Activated CD8-positive, alpha-beta memory T cell treated with anti-CD3 and anti-CD28 coated beads for 4 hours (primary cell): ENCODE data around the gene AFAP1.

Experiments used
- DNase-seq, 2 donors: peaks; one replicate each; pipeline ENCODE4 v3.0.0-alpha.2; 2020; ENCODE audit warnings: low read depth in 2 of 2

AFAP1 gene

DNA sequence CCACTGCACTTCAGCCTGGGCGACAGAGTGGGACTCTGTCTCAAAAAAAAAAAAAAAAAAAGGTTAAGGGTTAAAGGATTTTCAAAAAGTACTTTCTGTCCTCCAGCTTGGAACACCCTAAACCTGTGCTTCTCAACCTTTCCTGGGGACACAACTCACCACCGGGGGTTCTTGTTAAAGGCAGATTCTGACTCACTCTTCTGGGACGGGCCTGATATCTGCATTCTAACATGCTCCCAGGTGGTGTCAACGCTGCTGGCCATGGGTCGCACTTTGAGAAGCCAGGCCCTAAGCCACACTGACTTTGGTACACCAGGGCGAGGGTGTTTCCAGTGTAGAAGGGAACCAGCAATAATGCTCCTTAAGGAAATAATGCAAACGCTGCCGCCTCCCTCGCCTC lies 46.1 kb downstream of the AFAP1 start:
- DNase-seq = no peak

DNA sequence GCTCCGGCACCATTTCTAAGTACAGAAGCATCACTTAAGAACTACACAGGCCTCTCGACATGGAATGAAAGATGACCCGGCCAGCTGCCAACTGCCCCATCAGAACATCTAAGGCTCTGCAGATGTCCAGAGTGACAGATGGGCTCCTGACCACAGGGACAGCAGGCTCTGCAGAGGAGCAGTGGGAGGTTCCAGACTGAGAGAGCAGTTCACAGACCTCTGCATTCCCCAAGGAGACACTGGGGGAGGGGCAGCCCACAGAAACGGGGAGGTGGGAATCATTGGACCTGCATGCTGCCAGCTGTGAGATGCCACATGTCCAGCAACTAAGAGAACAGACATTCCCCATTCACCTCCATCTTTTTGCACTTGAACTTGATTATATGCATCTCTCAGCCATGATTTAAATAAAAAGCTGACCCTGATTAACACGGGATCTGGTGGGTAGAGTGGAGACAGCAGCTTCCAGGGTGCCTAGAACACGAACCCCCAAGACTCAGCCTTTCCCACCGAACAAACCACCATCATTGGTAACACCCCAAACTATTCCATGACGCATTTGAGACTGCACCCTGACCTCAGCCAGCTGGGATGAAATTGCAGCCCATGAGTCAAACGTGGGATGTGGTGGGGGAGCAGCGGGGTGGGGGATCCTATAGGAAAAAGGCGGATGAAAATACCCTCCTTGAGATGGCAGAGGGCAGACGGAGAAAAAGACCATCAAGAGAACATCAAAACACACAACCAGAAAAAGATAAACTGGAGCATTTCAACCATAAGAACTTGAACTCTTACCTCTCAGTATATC lies 47.2 kb downstream of the AFAP1 start:
- DNase-seq = no peak

DNA sequence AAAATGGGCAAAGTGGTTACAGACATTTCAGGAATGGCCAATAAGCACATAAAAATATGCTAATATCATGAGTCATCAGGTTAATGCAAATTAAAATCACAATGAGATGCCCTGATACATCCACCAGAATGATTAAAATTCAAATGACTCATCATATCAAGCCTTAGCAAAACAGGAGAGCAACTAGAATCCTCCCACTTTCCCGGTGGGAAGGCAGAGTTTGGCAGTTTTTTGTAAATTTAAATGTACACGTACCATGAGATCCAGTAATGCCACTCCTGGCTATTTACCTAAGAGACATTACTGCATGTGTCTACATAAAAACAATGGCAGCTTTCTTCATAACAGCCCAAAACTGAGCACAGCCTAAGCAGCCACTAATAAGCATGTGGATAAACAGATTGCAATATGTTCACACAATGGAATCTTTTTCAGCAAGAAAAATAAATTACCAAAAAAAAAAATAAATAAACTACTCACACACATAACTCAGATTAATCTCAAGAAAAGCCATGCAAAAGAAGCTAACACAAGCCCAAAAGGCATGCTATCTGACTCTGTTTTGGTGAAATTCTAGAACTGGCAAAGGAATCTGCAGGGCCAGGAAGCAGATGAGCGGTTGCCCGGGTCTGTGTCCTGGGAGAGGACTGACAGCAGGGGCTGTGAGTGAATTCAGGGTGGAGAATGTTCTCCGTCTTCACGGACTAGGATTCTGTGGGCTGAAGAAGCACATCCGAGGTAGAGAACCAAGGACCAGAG lies 48.8 kb downstream of the AFAP1 start:
- no peak for DNase-seq

DNA sequence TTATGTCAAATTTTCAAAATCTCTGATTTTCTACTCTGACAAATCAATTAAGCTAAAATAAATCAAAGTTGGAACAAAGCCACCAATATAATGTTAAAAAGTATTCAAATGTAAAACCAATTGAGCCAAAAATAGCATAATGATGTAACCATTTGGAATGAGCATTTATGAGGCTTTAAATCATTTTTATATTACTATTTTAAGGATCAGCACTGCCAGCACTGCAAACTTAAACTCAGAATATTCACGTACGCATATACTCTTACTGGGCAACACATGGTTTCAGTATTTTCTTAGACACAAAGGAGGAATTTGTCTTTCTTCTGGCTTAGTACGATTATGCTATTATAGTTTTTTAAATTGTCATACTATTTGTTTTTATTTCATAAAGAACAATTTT lies 52.2 kb downstream of the AFAP1 start:
- DNase-seq = no peak

DNA sequence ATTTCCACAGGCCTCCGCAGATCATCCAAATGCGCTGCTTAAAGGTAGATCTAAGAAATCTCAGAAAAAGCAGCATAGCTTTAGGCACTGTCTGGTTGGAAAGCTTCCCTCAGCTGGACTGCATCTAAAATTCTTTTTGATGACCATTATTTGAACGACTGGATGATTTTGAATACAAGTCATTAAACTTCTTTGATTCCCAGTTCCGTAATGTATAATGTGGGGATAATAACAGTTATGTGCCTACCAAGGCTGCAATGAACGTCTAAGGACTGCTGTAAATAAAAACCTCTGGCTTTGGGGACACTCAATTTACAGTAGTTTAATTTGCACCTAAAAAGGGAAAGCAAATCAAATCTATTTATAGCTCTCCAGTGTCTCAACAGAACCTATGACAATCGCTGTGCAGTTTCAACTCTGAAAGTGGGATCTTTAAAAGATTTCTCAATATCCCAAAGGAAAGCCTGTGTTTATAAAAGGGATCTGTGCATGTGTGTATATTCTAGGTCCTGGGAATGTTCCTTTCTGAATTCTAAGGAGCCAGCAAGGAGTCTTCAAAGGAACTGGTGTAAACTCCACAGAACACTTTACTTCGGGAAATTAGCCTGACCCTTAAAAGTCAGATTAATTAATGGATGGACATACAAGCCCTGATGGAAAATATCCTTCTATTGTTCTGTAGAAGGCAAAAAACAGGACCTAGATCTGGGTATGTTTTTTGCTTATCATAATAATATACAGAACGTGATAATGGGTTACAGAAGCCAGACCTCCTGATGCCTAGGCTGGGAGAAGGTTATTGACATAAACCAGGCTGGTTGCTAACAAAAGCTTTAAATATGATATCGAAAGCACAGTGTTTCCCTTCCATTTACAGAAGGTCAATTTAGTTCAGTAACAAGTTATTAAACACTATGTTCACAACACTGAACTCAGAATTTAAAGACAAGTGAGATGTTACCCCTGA lies 53.4 kb downstream of the AFAP1 start:
- DNase-seq = no peak

DNA sequence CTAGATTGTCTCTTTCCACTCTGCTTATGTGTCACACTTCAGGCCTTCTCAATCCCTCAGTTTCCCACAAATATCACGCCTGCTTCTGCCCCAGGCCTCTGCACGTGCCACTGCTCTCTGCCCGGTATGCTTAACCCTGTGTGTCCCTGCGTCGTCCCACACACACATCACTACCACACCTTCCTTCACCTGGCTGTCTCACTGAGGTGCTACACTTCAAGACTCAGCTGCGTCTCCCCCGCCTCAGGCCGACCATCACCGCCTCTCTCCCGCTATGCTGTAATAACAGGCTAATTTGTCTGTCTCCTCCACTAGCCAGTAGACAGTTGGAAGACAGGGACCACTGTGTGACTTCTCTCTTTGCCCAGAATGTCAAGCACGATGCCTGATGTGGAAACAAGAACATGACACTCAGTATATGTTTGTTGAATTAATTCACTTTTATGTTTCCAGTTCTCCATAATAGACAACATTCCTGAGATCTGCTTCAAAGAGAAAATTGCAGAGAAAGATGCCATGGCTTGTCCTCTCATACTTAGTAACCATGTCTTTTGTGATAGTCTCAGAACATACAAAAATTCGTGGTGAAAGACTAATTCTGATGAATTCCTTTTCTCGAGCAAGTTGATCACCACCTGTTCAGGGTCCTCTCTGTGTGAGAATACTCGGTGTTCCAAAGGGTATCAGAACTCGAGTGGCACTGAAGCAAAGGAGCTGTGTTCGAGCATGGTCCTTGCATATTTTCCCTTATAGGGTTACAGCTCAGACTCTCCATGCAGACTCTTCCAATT lies 54.2 kb downstream of the AFAP1 start:
- no peak for DNase-seq

DNA sequence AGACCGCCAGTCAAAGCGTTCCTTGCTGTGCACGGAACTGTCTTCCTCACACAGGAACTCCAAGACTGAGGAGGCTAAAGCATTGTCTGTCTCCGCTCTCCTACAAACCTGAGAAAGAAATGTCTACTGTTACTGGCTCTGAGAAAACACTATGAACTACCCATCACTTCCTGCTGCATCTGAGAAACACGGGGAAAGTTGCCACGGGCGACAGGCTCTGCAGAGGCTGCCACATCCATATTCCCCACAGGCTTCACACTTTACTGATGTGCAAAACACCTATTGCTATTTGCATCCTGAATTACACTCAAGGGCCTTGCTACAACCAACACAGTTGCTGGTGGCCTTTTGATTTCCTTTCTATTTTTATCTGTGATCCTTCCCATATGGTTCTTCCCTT lies 59.0 kb downstream of the AFAP1 start:
- no peak for DNase-seq

DNA sequence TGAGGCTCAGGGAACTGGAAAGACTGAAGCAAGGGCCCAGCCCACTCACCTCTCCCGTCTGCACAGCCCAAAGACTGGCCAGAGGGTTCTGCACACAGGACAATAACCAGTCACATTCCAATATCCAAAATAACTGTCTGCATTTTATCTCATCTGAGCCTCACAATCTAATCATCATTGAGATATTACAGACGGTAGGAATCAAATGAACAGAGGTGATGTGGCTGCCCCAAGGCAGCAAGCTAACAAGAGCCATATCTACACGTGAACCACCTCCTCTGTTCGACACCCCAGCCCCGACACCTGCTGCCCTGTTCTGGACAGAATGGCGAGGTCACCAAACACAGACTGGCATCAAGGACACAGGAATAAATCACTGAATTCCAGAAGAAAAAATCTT lies 60.5 kb downstream of the AFAP1 start:
- DNase-seq = no peak

DNA sequence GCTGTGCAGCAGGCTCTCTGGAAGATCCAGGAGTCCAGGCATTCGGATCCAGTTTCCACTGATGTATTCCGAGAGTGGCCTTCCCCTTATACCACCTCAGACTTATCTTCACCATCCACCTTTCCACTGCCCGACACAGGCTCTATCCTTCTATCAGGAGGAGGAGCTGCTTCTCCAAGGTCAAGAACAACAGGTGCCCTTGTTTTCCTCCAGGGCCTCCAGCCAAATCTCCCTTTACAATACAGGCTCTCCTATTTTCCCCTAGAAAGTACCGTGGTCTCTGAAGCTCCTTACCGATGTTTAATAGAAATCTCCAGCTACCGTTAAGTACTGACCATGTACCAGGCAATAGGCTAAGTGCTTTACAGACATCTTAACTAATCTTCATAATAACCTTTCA lies 61.3 kb downstream of the AFAP1 start:
- DNase-seq = no peak

DNA sequence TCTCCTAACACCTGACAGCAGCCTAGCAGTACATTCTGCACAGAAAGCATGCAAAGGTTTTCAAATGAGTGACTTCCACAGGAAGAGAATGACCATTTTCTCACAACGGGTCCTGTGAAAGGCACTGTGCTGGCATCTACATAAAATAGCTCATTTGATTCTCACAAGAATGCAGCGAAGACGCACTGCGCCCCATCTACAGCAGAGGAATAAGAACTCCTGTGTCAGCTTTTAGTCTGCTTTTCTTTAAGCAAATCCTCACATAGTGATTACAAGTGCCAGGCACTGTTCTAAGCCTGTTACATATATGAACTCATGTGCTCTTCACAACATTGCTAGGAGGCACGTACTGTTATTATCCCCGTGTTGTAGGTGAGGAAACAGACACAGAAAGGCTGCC lies 62.5 kb downstream of the AFAP1 start:
- no peak for DNase-seq

DNA sequence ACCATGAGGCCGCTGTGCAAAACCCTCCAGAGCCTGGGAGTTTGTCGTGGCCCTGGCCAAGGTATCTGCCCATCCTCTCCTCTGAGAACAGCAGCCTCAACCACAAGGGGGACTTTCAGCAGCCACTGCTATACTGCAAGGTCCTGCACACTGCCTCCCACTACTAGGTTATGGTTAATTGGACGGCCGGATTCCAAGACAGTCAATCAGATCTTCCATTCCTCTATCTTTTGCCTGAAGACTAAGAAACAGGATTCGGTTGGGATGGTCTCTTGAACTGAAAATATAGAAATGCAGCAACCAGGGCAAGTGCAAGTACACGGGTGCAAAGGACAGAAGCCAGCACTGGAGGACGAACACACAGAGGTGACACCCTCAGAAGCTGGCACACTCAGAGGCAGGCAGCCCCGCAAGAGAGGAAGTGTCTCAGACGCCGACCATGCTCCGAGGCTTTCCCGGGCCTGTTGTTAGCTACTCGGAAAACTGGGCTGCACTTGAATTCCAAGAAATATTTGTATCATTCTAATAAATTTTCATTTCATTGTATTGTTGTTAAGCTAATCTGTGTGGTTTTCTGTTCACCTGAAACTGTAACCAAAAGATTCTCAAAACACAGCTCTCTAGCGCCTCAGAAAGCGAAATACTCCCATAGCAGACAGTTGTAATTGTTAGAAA lies 63.3 kb downstream of the AFAP1 start:
- peak in 1 of 2 donors; percentile 27 for DNase-seq

DNA sequence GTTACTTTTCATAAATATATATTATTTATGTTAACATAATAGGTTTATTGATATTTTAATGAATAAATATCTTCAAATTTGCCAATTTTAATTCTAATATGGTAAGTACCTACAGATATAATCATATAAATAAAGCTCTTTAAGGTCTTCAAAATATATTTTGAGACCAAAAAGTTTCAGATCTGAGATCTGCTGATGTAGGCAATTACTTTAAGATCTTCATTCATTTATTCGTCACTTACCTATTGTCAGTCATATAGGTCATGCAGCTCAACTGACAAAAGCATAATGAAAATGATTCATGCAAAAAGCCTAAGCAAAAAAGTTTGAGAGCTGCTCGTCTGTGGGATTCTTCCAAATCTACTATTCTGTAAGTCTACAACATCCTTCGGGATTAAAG lies 64.8 kb downstream of the AFAP1 start:
- DNase-seq = no peak

DNA sequence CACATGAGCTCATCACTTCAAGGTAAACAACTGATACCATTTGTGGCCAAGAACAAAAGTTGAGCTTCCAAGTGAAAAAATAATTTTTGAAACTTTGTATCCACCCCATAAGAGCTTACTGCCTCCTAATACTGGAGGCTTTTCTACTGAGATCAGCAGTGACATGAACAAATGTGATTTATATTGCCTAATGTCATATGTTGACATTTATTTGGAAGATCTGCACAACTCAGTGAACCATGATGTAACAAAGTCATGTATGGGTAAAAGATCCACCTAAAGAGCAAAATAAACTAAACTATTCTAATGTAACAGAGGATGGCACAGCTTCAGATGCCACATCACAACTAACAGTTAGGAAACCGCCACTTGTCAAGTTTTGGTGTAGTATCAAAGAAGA lies 65.8 kb downstream of the AFAP1 start:
- DNase-seq = no peak

DNA sequence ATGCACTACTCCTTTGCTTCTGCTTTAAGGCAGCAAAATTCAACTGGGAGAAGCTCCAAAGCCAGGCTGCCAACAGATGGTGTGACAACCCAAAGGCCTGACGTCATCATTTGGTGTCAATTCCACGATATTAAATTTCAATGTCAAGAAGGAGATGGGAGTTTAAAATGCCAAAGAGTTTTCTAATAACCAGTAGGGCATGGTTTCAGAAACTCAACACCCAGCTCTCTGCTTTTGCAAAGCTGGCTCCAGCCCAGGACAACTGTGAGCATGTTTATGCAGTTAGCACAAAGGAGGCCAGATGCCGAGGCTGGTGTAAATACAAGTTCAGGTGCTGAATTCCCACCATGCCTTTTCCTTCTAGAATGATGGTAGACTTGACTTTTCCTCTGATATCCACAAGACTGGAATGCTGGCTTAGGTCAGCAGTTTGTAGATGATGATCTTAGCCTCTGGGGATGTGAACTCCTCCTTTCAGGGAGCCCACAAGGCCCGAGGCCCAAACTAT lies 67.3 kb downstream of the AFAP1 start:
- no peak for DNase-seq

DNA sequence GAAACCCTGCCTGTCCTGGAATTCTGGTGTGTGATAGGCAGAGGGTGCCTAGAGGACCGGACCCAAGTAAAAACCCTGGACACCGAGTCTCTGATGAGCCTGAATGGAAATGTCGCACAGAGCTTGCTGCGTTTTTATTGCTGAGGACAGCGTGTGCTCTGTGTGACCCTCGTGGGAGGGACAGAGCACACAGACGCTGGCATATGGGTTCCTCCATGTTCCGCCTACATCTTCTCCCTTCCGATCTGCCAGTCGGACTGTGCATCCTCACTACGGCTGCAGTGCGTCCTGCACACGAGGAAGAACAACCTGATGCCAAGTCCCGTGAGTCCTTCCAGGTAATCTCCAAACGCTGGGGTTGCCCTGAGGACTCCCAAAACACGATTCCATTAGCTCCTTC lies 68.3 kb downstream of the AFAP1 start:
- no peak for DNase-seq

DNA sequence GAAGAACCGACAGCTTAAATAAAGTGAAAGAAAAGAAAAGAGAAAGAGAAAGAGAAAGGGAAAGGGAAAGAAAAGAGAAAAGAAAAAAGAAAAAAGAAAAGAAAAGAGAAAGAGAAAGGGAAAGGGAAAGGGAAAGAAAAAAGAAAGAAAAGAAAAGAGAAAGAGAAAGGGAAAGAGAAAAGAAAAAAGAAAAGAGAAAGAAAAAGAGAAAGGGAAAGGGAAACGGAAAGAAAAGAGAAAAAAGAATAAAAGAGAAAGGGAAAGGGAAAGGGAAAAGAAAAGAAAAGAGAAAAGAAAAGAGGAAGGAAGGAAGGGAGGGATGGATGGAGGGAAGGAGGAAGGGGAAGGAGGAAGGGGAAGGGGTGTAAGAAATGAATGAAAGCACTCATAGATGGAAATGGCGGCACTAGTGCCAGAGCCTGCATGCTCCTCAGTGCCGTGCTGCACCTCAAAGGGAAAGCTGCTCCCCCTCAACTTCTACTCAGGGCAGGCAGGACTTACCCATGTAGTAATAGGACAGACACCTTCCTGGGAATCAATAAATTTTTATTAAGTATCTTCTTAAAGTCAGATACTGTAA lies 70.7 kb downstream of the AFAP1 start:
- DNase-seq = no peak

DNA sequence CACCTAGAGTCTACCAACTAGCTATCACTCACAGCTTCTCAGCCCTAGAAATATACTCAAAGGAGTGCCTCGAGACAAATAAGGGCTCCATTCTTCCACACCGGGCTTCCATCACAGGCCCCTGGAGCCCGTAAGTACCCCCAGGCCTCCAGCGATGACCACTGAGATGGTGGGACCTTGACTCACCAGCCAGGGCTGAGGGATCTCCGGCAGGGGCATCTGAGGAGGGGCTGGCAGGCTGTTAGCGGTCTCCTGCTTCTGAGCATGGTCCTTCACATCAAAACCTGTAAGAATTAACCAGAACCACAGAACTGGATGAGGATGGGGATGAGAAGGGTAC lies 71.3 kb downstream of the AFAP1 start:
- no peak for DNase-seq

DNA sequence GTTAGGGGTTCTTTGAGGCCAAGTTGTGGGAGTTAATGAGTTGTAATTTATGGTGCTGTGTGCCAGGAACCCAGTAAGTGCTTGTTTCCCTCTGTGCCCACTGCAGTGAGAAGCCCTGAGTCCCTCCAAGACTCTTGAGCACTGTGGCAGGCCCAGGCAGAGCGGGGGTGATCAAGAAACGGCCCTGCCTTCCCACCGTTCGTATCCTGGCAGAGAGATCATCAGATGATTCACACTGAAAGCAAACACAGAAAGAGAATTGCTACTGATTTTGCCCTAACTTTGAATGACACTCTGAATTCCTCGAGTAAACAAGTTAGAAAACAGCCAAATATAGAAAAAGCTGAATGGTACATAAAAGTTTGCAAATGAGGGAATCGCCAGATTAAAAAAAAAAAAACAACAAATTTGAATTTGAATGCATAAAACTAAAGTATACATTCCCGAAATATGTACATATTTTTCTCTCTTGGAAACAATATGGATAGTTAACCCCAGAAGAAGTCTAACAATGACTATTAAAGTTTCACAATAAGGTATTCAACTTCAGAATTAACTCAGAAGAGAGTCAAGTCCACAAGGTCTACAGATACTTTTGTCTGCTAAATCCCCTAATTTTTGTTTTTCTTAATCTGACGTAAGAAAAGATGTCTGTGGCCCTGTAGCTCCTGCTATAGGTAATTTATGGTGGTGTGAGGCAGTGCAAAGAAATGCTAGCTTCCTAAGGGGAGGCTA lies 71.8 kb downstream of the AFAP1 start:
- no peak for DNase-seq

DNA sequence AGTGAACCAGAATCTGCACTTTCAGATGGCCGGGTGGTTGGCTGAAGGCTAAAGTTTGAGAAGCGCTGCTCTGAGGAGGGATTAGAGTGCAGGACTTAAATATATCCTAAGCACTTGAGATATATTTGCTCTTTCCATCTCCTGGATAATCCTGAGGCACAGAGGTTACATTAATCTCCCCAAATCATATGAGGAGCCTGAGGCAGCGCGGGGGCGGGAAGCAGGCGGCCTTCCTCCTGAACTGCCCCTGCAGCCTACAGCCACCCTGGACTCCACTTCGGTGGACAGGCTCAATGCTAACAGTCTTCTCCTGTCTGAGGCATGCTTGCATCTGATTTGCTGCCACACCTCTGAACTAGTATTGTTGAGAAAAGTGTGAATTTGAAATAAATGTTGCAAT lies 72.5 kb downstream of the AFAP1 start:
- DNase-seq = no peak

DNA sequence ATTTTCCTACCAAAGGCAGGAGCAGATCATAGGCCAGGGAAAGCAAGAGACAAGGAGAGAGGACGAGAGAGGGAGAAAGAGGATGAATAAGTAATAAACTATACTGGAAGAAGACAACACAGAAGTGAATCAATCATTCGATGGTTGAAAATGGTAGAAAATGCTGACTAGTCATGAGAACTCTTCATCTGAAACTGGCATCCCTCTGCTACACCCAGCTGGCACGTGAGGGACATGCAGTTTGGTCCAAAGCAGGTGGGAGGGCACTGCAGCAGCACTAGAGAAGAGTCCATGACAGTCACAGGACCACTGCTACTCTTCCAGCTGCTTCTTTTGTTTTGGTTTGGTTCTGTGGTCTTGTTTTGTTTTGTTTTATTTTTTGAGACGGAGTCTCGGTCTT lies 74.1 kb downstream of the AFAP1 start:
- no peak for DNase-seq
